ENCODE results near the gene RASSF9. TPM values are rescaled to one million over a fixed set of nuclear protein-coding genes. Genes with fewer than 3 reads are reported as not detected.

Gene RASSF9
- total RNA-seq, 4 donors from 2014 or later: 6.4 to 17.8 (median 9.1) TPM

- no peak for DNase-seq
- Histone ChIP-seq H3K9me3 (no peaks in the 10 kb centered on the region), H3K27me3 (no peaks in the 10 kb centered on the region), H3K36me3 (no peaks in the 10 kb centered on the region), H3K4me3 (no peak overlapping the region), H3K4me1 (no peaks in the 10 kb centered on the region), H3K27ac (no peak overlapping the region)
- intact Hi-C loops (cut with DNase I; ENCODE audit: low total_unique reads): no loop called here
- TF ChIP-seq CTCF (IDR thresholded peaks at IDR 0.05) (no peak), POLR2A (IDR thresholded peaks at IDR 0.05) (no peak)
Measured at GRCh38 chr12:85782711-85783110, 53.5 kb downstream of the RASSF9 start.

- Histone ChIP-seq H3K4me3 (no peak overlapping the region), H3K36me3 (no peaks in the 10 kb centered on the region), H3K9me3 (no peaks in the 10 kb centered on the region), H3K4me1 (no peaks in the 10 kb centered on the region), H3K27ac (no peak overlapping the region), H3K27me3 (no peaks in the 10 kb centered on the region)
- DNase-seq: no peak
- no peak for TF ChIP-seq POLR2A (IDR thresholded peaks at IDR 0.05)
- no peak for TF ChIP-seq CTCF (IDR thresholded peaks at IDR 0.05)
- intact Hi-C loops (cut with DNase I; ENCODE audit: low total_unique reads): no loop called here
Measured at GRCh38 chr12:85781766-85782165, 54.4 kb downstream of the RASSF9 start.

DNA sequence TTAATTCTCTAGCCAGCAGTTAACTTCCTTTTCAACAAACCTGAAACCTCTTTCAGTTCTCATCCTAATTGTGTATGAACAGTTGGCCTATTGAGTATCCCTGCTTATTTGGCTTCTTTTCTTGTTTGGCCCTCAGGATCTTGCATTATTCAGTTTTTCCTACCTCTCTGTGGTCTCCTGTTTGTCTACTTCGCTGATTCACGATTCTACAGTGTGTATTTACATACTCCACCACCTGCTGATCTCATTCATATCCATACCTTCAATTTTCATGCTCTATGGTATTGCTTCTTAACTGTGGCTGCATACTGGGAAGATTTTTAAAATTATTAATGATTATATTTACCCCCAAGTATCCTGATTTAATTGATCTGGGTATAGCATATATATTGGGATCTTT is 56.4 kb downstream of the RASSF9 start:
- Histone ChIP-seq H3K27me3 (no peaks in the 10 kb centered on the region), H3K9me3 (no peaks in the 10 kb centered on the region), H3K36me3 (no peaks in the 10 kb centered on the region), H3K27ac (no peak overlapping the region), H3K4me3 (no peak overlapping the region), H3K4me1 (no peaks in the 10 kb centered on the region)
- intact Hi-C loops (cut with DNase I; ENCODE audit: low total_unique reads): no loop called here
- DNase-seq: no peak
- TF ChIP-seq CTCF (IDR thresholded peaks at IDR 0.05) (no peak), POLR2A (IDR thresholded peaks at IDR 0.05) (no peak)

- TF ChIP-seq CTCF (IDR thresholded peaks at IDR 0.05): no peak
- TF ChIP-seq POLR2A (IDR thresholded peaks at IDR 0.05): no peak
- no peak overlapping the region for H3K4me3 ChIP-seq
- no peak overlapping the region for H3K27ac ChIP-seq
- no peak for DNase-seq
- H3K36me3 ChIP-seq: no peaks in the 10 kb centered on the region
- no peaks in the 10 kb centered on the region for H3K27me3 ChIP-seq
- intact Hi-C loops (cut with DNase I; ENCODE audit: low total_unique reads): no loop called here
- H3K9me3 ChIP-seq: no peaks in the 10 kb centered on the region
- H3K4me1 ChIP-seq: no peaks in the 10 kb centered on the region
Measured at GRCh38 chr12:85775091-85775490, 61.1 kb downstream of the RASSF9 start.

DNA sequence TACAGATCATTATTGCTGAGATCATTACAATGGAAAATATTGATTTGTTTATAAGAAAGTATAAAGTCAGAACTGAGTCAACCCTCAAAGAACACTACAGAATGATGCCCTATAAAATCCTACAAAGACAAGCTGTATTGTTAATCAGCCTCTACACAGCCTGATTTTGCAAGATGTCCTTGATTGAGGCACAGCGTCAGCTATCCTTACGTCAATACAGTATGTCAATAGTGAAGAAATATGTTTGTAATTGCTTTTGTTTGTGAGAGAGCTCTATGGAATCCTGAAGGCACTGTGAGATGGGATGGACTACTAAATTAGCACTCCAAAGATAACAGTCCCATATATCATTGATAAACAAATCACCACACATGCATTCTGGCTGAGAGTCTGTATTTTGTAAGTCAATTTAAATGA is 70.7 kb downstream of the RASSF9 start:
- Histone ChIP-seq H3K9me3 (no peaks in the 10 kb centered on the region), H3K27ac (no peak overlapping the region), H3K36me3 (no peaks in the 10 kb centered on the region), H3K27me3 (no peaks in the 10 kb centered on the region), H3K4me1 (no peaks in the 10 kb centered on the region), H3K4me3 (no peak overlapping the region)
- no peak for DNase-seq
- TF ChIP-seq POLR2A (IDR thresholded peaks at IDR 0.05): no peak
- intact Hi-C loops (cut with DNase I; ENCODE audit: low total_unique reads): no loop called here

- TF ChIP-seq CTCF (IDR thresholded peaks at IDR 0.05) (no peak), POLR2A (IDR thresholded peaks at IDR 0.05) (no peak)
- no peaks in the 10 kb centered on the region for H3K36me3 ChIP-seq
- no peak overlapping the region for H3K27ac ChIP-seq
- no peaks in the 10 kb centered on the region for H3K27me3 ChIP-seq
- no peaks in the 10 kb centered on the region for H3K4me1 ChIP-seq
- DNase-seq: no peak
- H3K4me3 ChIP-seq: no peak overlapping the region
- intact Hi-C loops (cut with DNase I; ENCODE audit: low total_unique reads): no loop called here
- H3K9me3 ChIP-seq: no peaks in the 10 kb centered on the region
Measured at GRCh38 chr12:85759623-85760022, 76.6 kb downstream of the RASSF9 start.

Data from uterus (tissue), 4 donors.